ENCODE results near the gene MYBPC2. TPM values are rescaled to one million over a fixed set of nuclear protein-coding genes. Genes with fewer than 3 reads are reported as not detected.

Gene MYBPC2
- polyA plus RNA-seq, 1 experiment: not detected

DNA sequence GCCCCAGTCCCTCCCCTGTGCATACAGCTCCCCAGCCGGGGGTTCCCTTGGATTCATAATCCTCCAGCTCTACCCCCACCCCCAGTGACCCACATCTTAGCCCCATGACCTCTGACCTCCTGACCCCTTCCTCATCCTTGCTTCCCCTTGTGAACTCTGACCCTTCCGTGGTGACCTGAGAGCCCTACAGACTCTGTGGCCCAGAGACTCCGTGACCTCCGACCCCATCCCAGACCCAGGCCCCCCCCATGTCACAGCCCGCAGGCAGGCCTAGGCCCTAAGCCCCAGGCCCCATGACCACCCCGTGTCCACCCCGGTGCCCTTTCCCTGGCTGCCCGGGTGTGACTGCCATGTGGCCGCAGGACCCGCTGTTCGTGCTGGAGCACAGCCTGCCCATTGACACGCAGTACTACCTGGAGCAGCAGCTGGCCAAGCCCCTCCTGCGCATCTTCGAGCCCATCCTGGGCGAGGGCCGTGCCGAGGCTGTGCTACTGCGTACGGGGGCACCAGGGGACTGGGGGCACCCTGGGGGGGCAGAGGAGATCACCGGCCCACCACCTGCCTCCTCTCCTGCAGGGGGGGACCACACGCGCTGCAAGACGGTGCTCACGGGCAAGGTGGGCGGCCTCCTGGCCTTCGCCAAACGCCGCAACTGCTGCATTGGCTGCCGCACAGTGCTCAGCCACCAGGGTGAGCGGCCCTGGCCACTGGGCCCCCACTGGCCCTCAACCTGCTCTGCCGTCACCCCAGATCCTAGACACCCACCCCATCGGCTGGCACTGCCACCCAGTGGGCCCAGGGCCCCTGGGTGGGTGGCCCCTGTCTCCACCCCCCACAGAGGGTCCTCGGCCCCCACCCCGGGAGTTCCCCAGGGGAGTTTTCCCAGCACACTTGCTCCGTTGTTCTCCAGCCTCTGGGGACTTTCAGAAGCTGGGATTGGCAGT is 16.4 kb upstream of the MYBPC2 start:
- ChIA-PET CTCF (interaction anchor here (1.1 to 1.8 kb wide), 4 partner anchors 8 to 53 kb away, joined by 3 to 8 read pairs (median 6); no protein-coding TSS in a partner anchor), POLR2A (no interaction called here)
- peaks cover 1% of the 10 kb centered on the region; the same call in 1 of the 2 replicates for H3K36me3 ChIP-seq (ENCODE audit: control insufficient read depth, insufficient read depth, low read length)
- no peak for DNase-seq (ENCODE audit: low read depth)
- peaks cover 2% of the 10 kb centered on the region for H3K27me3 ChIP-seq (ENCODE audit: control insufficient read depth, insufficient read depth, low read length)
- H3K4me3 ChIP-seq (ENCODE audit: low read depth, low read length): no peak overlapping the region
- TF ChIP-seq, protein P1, sequence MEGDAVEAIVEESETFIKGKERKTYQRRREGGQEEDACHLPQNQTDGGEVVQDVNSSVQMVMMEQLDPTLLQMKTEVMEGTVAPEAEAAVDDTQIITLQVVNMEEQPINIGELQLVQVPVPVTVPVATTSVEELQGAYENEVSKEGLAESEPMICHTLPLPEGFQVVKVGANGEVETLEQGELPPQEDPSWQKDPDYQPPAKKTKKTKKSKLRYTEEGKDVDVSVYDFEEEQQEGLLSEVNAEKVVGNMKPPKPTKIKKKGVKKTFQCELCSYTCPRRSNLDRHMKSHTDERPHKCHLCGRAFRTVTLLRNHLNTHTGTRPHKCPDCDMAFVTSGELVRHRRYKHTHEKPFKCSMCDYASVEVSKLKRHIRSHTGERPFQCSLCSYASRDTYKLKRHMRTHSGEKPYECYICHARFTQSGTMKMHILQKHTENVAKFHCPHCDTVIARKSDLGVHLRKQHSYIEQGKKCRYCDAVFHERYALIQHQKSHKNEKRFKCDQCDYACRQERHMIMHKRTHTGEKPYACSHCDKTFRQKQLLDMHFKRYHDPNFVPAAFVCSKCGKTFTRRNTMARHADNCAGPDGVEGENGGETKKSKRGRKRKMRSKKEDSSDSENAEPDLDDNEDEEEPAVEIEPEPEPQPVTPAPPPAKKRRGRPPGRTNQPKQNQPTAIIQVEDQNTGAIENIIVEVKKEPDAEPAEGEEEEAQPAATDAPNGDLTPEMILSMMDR (IDR thresholded peaks at IDR 0.05; ENCODE audit: insufficient read depth, low read depth, low read length): no peak

DNA sequence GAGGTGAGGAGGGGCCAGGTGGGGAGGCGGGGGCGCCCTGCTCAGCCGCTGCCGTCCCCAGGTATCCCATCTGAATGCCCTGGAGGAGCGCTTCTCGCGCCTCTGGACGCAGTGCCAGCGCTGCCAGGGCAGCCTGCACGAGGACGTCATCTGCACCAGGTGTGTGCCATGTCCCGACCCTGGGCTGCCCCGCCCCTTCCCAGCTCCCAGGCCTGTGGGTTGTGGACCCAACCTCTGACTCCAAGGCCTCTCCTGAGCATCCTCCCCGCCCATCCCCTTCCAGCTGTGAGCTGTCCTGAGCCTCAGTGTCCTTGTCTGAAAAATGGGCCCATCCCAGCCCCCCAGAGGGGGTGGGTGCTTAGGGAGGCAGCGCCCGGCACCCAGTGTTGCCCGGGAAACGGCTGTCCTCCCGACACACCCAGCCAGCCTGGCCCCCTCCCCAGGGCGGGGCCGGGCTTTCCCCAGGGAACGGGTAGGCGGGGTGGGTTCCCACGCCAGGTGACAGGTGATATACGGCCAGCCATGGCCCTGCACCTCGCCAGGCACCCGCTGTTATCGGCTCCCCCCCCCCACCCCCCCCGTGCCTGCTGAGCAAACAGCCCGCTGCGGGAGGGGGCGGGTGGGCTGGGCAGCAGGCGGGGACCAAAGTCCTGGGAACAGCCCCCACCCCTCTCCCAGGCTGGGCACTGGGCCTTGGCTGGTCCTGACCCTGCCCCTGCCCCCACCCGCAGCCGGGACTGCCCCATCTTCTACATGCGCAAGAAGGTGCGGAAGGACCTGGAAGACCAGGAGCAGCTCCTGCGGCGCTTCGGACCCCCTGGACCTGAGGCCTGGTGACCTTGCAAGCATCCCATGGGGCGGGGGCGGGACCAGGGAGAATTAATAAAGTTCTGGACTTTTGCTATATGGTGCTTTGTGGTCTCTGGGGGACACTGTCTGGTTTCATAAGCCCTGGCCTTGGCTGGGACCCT is 15.3 kb upstream of the MYBPC2 start:
- ChIA-PET CTCF (interaction anchor here (1.1 to 1.8 kb wide), 2 partner anchors 12 to 44 kb away, joined by 5 read pairs; no protein-coding TSS in a partner anchor), POLR2A (no interaction called here)
- TF ChIP-seq, protein P1 (IDR thresholded peaks at IDR 0.05; ENCODE audit: insufficient read depth, low read depth, low read length): no peak
- Histone ChIP-seq H3K36me3 (ENCODE audit: control insufficient read depth, insufficient read depth, low read length) (peaks cover 1% of the 10 kb centered on the region; the same call in 1 of the 2 replicates), H3K4me3 (ENCODE audit: low read depth, low read length) (no peak overlapping the region), H3K27me3 (ENCODE audit: control insufficient read depth, insufficient read depth, low read length) (peaks cover 2% of the 10 kb centered on the region)
- DNase-seq (ENCODE audit: low read depth): no peak

DNA sequence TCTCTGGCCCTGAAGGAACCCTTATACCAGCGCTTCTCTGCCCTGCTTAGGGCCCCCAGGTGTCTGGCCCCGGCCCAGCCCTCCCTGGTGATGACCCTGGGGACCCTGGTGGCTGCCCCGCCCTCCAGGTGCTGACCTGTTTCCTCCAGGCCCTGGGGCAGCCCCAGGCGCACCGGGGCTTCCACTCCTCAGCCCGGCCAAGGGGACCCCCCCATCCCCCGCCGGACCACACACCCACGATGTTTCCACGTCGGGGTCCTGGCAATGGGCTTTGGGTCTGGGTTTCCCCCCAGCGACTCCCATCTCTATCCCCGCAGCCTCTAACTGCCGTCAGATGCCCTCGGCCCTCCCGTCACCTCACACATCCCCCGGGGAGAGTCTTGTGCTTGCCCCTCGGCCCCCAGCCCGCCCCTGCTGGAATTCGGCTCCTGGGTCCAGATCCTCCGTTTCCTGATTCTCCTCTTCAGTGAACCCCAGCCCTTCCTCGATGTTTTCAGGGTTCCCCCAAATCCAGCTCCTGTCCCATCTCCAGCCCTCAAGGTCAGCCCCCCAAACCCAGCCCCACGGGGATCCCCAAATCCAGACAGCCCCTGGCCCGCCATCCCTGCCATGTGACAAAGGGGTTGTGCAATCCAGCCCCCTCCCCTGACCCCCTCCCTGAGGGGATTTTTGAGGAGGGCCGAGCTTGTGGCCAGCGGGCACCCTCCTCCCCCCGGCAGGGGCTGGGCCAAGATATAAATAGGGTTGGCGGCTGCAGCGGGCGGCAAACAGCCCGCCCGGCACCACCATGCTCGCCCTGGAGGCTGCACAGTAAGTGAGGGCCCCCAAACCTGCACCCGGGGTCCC is 14.3 kb upstream of the MYBPC2 start, which contains the start of gene SPIB:
Gene SPIB (plus strand): TSS at position 763 of the 846 bp plus-strand sequence. CDS start 25 bp downstream, at position 788.
- TF ChIP-seq, protein P1 (IDR thresholded peaks at IDR 0.05; ENCODE audit: insufficient read depth, low read depth, low read length): no peak
- no peak within 1 kb of the TSS for H3K4me3 ChIP-seq (ENCODE audit: low read depth, low read length)
- CTCF ChIA-PET: interaction anchor here (0.8 to 1.1 kb wide), 3 partner anchors 8 to 50 kb away, joined by 3 to 5 read pairs (median 3); no protein-coding TSS in a partner anchor
- DNase-seq (ENCODE audit: low read depth): no peak
- no peaks in the 10 kb centered on the region for H3K36me3 ChIP-seq (ENCODE audit: control insufficient read depth, insufficient read depth, low read length)
- POLR2A ChIA-PET: no interaction called here
- peaks cover 2% of the 10 kb centered on the region for H3K27me3 ChIP-seq (ENCODE audit: control insufficient read depth, insufficient read depth, low read length)

DNA sequence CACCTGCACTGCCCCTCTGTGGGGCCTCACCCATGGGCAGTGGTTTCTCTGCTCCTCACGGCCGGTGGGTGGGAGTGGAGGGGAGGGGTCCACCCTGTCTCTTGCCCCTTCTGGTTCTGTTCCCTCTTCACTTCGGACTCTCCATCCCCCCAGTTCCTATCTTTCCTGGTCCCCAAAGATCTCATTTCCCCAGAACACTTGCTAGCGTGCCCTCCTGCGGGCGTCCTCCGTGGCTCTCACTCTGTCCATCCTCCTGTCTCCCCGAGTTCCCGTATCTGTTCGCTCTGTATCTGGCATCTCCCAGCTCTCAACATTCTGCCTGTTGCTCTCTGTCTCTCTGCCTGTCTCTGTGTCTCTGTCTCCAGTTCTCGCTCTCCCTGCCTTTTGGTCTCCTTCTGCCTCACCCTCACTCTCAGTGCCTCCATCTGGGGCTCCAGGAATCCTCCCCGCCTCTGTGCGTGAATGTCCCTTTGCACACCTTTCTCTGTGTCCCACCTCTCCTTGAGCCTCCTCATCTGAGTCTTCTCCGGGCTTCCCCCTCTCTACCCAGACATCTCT is 13.6 kb upstream of the MYBPC2 start:
- H3K36me3 ChIP-seq (ENCODE audit: control insufficient read depth, insufficient read depth, low read length): no peaks in the 10 kb centered on the region
- POLR2A ChIA-PET: no interaction called here

More for the DNA sequence above, 13.6 kb upstream of the MYBPC2 start:
- CTCF ChIA-PET: interaction anchor here (0.8 kb wide), 1 partner anchor 9 kb away, joined by 3 read pairs; no protein-coding TSS in a partner anchor
- TF ChIP-seq, protein P1 (IDR thresholded peaks at IDR 0.05; ENCODE audit: insufficient read depth, low read depth, low read length): no peak
- peaks cover 2% of the 10 kb centered on the region for H3K27me3 ChIP-seq (ENCODE audit: control insufficient read depth, insufficient read depth, low read length)
- no peak overlapping the region for H3K4me3 ChIP-seq (ENCODE audit: low read depth, low read length)
- no peak for DNase-seq (ENCODE audit: low read depth)
